ENCODE results near the gene SSRP1. TPM values are rescaled to one million over a fixed set of nuclear protein-coding genes. Genes with fewer than 3 reads are reported as not detected.
A peak's percentile ranks its signal among the peaks of the same experiment; 100 is the strongest.
"Not testable (repeated sequence)": the region's sequence is repeated elsewhere in the genome, so short reads cannot be mapped to it uniquely, and the experiment has no call there.

The SSRP1 gene
- total and polyA plus RNA-seq, 2 of the 13 experiments (the other 11 are each of a cell fraction or from before 2014, with no cell fraction given) = 93.6 to 129 TPM

GRCh38 chr11:57338142-57338541, 2.5 kb upstream of the SSRP1 start, which contains the start of gene P2RX3:
Gene P2RX3 (plus strand): TSS chr11:57338352. CDS start chr11:57338551, 199 bp downstream.
- no peak for ATAC-seq
- no peak for FAIRE-seq
- Histone ChIP-seq H3K4me3 (replicated peaks in 1 of 3; ENCODE audit: insufficient read depth in 1 of 3, low read depth in 2 of 3, low read length in 3 of 3) (no peak within 1 kb of the TSS), H3K27ac (ENCODE audit: extremely low read length, insufficient read depth, low read length) (no peak within 1 kb of the TSS), H3K27me3 (ENCODE audit: control insufficient read depth in 1 of 2, insufficient read depth in 2 of 2, low read length in 2 of 2) (peaks cover 0 to 20% of the 10 kb centered on the region in 2 experiments; a peak in 2 of 5 replicates), H2AFZ (ENCODE audit: low read length) (no peak within 1 kb of the TSS), H3K4me2 (ENCODE audit: low read depth, low read length) (no peak within 1 kb of the TSS), H3K4me1 (ENCODE audit: insufficient read depth, low read length) (peaks cover 50% of the 10 kb centered on the region), H4K20me1 (ENCODE audit: insufficient read depth, low read length) (no peaks in the 10 kb centered on the region), H3K9ac (ENCODE audit: insufficient read depth, low read depth, low read length) (no peak within 1 kb of the TSS), H3K9me3 (ENCODE audit: low read length) (no peaks in the 10 kb centered on the region), H3K36me3 (replicated peaks in 1 of 2; ENCODE audit: control insufficient read depth in 1 of 2, insufficient read depth in 2 of 2, low read length in 2 of 2) (peaks cover 1 to 7% of the 10 kb centered on the region in 2 experiments; a peak in 3 of 5 replicates), H3K79me2 (ENCODE audit: insufficient read depth, low read length) (peaks cover 27% of the 10 kb centered on the region)
- in situ Hi-C loops (cut with HindIII; ENCODE audit: extremely low pct_ligation_motif_present, low pct_unique_long_range_greater_than_20kb) = no loop called here
- DNase-seq (ENCODE audit: low spot score) = no peak
- no TSS peak for BruUV-seq (replicated peaks)
- ChIA-PET POLR2A (interaction anchor here (0.6 to 1.7 kb wide), 2 partner anchors 13 to 329 kb away, joined by 3 to 5 read pairs; partner anchors contain the start of gene TNKS1BP1), CTCF (ENCODE audit: low intra/inter-chr PET ratio, low total read pairs) (no interaction called here)
- 3% methylated on average over 4 of the region's 4 CpGs for WGBS (ENCODE audit: low lambda C conversion rate)
- TF ChIP-seq TBX3 (IDR thresholded peaks at IDR 0.05; ENCODE audit: borderline replicate concordance) (no peak), NRL (CRISPR knock-in tag; IDR thresholded peaks at IDR 0.05; ENCODE audit: borderline replicate concordance) (no peak), ZNF251 (CRISPR knock-in tag; IDR thresholded peaks at IDR 0.05) (no peak), PHF8 (CRISPR knock-in tag; IDR thresholded peaks at IDR 0.05) (no peak), MAFF (IDR thresholded peaks at IDR 0.05; ENCODE audit: low read depth, low read length) (no peak), SP2 (CRISPR knock-in tag; IDR thresholded peaks at IDR 0.05) (no peak), ZFP91 (CRISPR knock-in tag; IDR thresholded peaks at IDR 0.05; ENCODE audit: borderline replicate concordance) (peak; percentile 40; the same call in 1 of the 2 replicates)
- intact Hi-C loops (cut with micrococcal nuclease; ENCODE audit: unreplicated experiment) = loop anchor here (5.0 kb wide), 1 partner anchor 46 kb away; no protein-coding TSS in a partner anchor

- H3K27ac ChIP-seq (ENCODE audit: extremely low read length, insufficient read depth, low read length); H3K4me2 ChIP-seq (ENCODE audit: low read depth, low read length); BruUV-seq (replicated peaks); FAIRE-seq; H3K9me3 ChIP-seq (ENCODE audit: low read length); in situ Hi-C loops (cut with HindIII; ENCODE audit: extremely low pct_ligation_motif_present, low pct_unique_long_range_greater_than_20kb); H3K4me3 ChIP-seq (replicated peaks in 1 of 3; ENCODE audit: insufficient read depth in 1 of 3, low read depth in 2 of 3, low read length in 3 of 3); CTCF ChIA-PET (ENCODE audit: low intra/inter-chr PET ratio, low total read pairs); H4K20me1 ChIP-seq (ENCODE audit: insufficient read depth, low read length); DNase-seq (ENCODE audit: low spot score); H3K9ac ChIP-seq (ENCODE audit: insufficient read depth, low read depth, low read length); ATAC-seq: not testable (repeated sequence)
- intact Hi-C loops (cut with micrococcal nuclease; ENCODE audit: unreplicated experiment) = loop anchor here (5.0 kb wide), 1 partner anchor 45 kb away; no protein-coding TSS in a partner anchor
- WGBS (ENCODE audit: low lambda C conversion rate) = 71% methylated on average over 6 of the region's 6 CpGs
- Histone ChIP-seq H3K4me1 (ENCODE audit: insufficient read depth, low read length) (peaks cover 50% of the 10 kb centered on the region), H3K79me2 (ENCODE audit: insufficient read depth, low read length) (peaks cover 32% of the 10 kb centered on the region), H2AFZ (ENCODE audit: low read length) (peak overlapping the region; percentile 37), H3K27me3 (ENCODE audit: control insufficient read depth in 1 of 2, insufficient read depth in 2 of 2, low read length in 2 of 2) (peaks cover 0 to 16% of the 10 kb centered on the region in 2 experiments; a peak in 2 of 5 replicates), H3K36me3 (replicated peaks in 1 of 2; ENCODE audit: control insufficient read depth in 1 of 2, insufficient read depth in 2 of 2, low read length in 2 of 2) (peaks cover 12 to 19% of the 10 kb centered on the region in 2 experiments)
- POLR2A ChIA-PET = interaction anchor here (0.9 to 1.8 kb wide), 2 partner anchors 25 to 162 kb away, joined by 3 read pairs; no protein-coding TSS in a partner anchor
Observed at GRCh38 chr11:57336856-57337255, 1.2 kb upstream of the SSRP1 start.

All from HepG2 (cell line).